Stimulated activated CD4-positive, alpha-beta T cell treated with anti-CD3 and anti-CD28 coated beads, TNF-alpha, amount 100 ng/mL, for 24 hours (primary cell): ENCODE results near the gene TRPT1.
"Not testable (repeated sequence)": the region's sequence is repeated elsewhere in the genome, so short reads cannot be mapped to it uniquely, and the experiment has no call there.

Source experiments
- DNase-seq, 3 experiments: peaks; one replicate each; pipeline ENCODE4 v3.0.0-alpha.2; 2020; ENCODE audit warnings: low read depth in 3 of 3

Gene TRPT1

GRCh38 chr11:64258946-64259532 is 33.1 kb upstream of the TRPT1 start:
- DNase-seq, result no peak

- DNase-seq, result no peak
Observed at GRCh38 chr11:64258356-64258755, 32.4 kb upstream of the TRPT1 start.

- no peak for DNase-seq
Observed at GRCh38 chr11:64256300-64256699, 30.3 kb upstream of the TRPT1 start.

- DNase-seq, result no peak
Observed at GRCh38 chr11:64255135-64256128, 29.4 kb upstream of the TRPT1 start.

- DNase-seq, result no peak
Observed at GRCh38 chr11:64254326-64254725, 28.3 kb upstream of the TRPT1 start.

- DNase-seq, result no peak
Observed at GRCh38 chr11:64253481-64253880, 27.5 kb upstream of the TRPT1 start.

GRCh38 chr11:64253043-64253442 is 27.1 kb upstream of the TRPT1 start:
- DNase-seq, result no peak

- no peak for DNase-seq
Observed at GRCh38 chr11:64252003-64252872, 26.3 kb upstream of the TRPT1 start.

GRCh38 chr11:64251753-64252002 is 25.7 kb upstream of the TRPT1 start:
- no peak for DNase-seq

- DNase-seq, result peak in 1 of 3 experiments; percentile 46
Observed at GRCh38 chr11:64251016-64251752, 25.2 kb upstream of the TRPT1 start, which contains the start of gene PLCB3. Gene PLCB3, plus strand, starts transcription at chr11:64251530. Its CDS starts 120 bp downstream, at chr11:64251650.

GRCh38 chr11:64250415-64251015 is 24.5 kb upstream of the TRPT1 start:
- DNase-seq, result no peak

GRCh38 chr11:64249563-64250414 is 23.8 kb upstream of the TRPT1 start:
- DNase-seq, result no peak

GRCh38 chr11:64249038-64249437 is 23.1 kb upstream of the TRPT1 start:
- DNase-seq, result no peak

- DNase-seq, result no peak
Observed at GRCh38 chr11:64248578-64248977, 22.6 kb upstream of the TRPT1 start.

GRCh38 chr11:64247729-64248531 is 21.9 kb upstream of the TRPT1 start:
- no peak for DNase-seq

GRCh38 chr11:64246871-64247728 is 21.1 kb upstream of the TRPT1 start, which contains the start of gene PPP1R14B:
Gene PPP1R14B, minus strand, starts transcription at chr11:64246943. Its CDS starts 270 bp downstream, at chr11:64246673.
- peak; percentile 68 to 86 (median 71) for DNase-seq

GRCh38 chr11:64246621-64246870 is 20.6 kb upstream of the TRPT1 start:
- not testable (repeated sequence) for DNase-seq

- DNase-seq, result peak; percentile 44 to 82 (median 73)
Observed at GRCh38 chr11:64245797-64246620, 20.0 kb upstream of the TRPT1 start.
